Type B pancreatic cell (in vitro differentiated cells): ENCODE results near the gene KTN1. TPM values are rescaled to one million over a fixed set of nuclear protein-coding genes. Genes with fewer than 3 reads are reported as not detected.
A peak's percentile ranks its signal among the peaks of the same experiment; 100 is the strongest.

ENCODE experiments used
- DNase-seq: peaks from one replicate; pipeline ENCODE4 v3.0.0; 2021; ENCODE audit warnings: mixed read lengths; ENCODE audit not compliant: unreplicated experiment; ENCODE audit errors: extremely low spot score
- H3K27ac Mint-ChIP-seq: 2 replicates; pipeline ENCODE4 v1.8.0; 2021; ENCODE audit warnings: mild to moderate bottlenecking, mixed read lengths
- H3K27me3 Mint-ChIP-seq: 2 replicates; pipeline ENCODE4 v1.8.0; 2021; ENCODE audit warnings: mixed read lengths
- H3K36me3 Mint-ChIP-seq: 2 replicates; pipeline ENCODE4 v1.8.0; 2021; ENCODE audit warnings: mixed read lengths
- H3K4me1 Mint-ChIP-seq: one replicate; pipeline ENCODE4 v1.8.0; 2021; ENCODE audit warnings: mixed read lengths; ENCODE audit not compliant: unreplicated experiment
- H3K4me3 Mint-ChIP-seq: 2 replicates; pipeline ENCODE4 v1.8.0; 2021; ENCODE audit warnings: mild to moderate bottlenecking, mixed read lengths
- H3K9me3 Mint-ChIP-seq: 2 replicates; pipeline ENCODE4 v1.8.0; 2021; ENCODE audit warnings: mixed read lengths
- CTCF ChIP-seq: fragments of 200-600 bp; sonication (generic); conservative IDR thresholded peaks from 2 replicates; pipeline ENCODE4 v1.5.0; 2021; ENCODE audit warnings: antibody characterized with exemption, mild to moderate bottlenecking
- long read RNA-seq: library from polyadenylated mRNA; unstranded; transcript quantifications from one replicate; pipeline ENCODE4 v2.0.0, GENCODE V29; 2020
- total RNA-seq: library from RNA; stranded (reverse); gene quantifications from 2 replicates; pipeline ENCODE4 v1.2.1, GENCODE V29; 2021; ENCODE audit warnings: low replicate concordance

The KTN1 gene
- 103 and 105 TPM in 2 replicates for total RNA-seq
- long read RNA-seq, partial matches to known transcripts = 22 of 30 reads
- long read RNA-seq, other reads (novel, unspliced or antisense) = 8 of 30 reads

DNA sequence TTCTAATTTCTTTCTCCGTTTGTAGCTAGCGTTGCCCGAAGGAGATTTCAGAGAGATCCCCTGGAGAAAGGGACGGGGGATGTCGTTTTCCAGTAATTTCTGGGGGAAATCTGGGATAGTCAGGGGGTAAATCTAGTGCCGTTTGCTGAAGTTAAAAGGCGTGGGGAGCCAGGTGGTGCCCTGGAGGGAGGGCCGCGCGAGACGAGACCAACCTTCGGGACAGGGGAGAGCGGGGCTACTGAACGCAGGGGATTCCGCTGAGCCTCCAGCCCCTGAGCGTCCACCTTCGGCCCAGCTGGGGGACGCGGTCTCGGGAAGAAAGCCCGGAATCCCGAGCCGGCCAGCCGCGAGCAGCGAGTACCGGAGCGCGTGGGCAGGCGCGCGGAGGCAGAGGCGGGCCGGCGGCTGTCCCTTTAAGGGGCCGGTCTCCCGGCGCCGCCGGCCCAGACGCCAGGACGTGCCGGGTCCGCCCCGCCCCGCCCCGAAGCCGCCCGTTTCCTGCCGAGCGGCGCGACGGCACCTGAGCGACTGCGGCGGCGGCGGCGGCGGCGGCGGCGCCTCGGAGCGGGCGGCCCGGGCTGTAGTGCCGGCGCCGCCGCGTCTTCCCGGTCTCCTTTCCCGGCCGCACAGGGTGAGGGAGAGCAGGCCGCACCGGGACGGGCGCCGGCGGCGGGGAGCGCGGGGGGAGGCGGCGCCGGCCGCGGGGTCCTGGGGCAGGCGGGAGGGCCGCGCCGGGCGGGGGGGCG is at the start of gene KTN1:
KTN1 (plus strand) TSS at position 484 of the 746 bp plus-strand sequence. CDS start 31,842 bp downstream, outside the sequence.
- no peaks in the 10 kb centered on the region for H3K27me3 Mint-ChIP-seq
- H3K36me3 Mint-ChIP-seq = no peaks in the 10 kb centered on the region
- peaks cover 24% of the 10 kb centered on the region for H3K4me1 Mint-ChIP-seq
- peak within 1 kb of the TSS; percentile 98 for H3K4me3 Mint-ChIP-seq
- H3K27ac Mint-ChIP-seq = peak within 1 kb of the TSS; percentile 94
- no peaks in the 10 kb centered on the region for H3K9me3 Mint-ChIP-seq
- DNase-seq = peak; percentile 81
- TF ChIP-seq CTCF = no peak

GRCh38 chr14:55530464-55530863 is 49.5 kb upstream of the KTN1 start:
- Mint-ChIP-seq H3K27me3 (no peaks in the 10 kb centered on the region), H3K36me3 (no peaks in the 10 kb centered on the region), H3K4me1 (peaks cover 5% of the 10 kb centered on the region), H3K27ac (no peak overlapping the region), H3K9me3 (no peaks in the 10 kb centered on the region), H3K4me3 (no peak overlapping the region)
- no peak for TF ChIP-seq CTCF
- DNase-seq = no peak

DNA sequence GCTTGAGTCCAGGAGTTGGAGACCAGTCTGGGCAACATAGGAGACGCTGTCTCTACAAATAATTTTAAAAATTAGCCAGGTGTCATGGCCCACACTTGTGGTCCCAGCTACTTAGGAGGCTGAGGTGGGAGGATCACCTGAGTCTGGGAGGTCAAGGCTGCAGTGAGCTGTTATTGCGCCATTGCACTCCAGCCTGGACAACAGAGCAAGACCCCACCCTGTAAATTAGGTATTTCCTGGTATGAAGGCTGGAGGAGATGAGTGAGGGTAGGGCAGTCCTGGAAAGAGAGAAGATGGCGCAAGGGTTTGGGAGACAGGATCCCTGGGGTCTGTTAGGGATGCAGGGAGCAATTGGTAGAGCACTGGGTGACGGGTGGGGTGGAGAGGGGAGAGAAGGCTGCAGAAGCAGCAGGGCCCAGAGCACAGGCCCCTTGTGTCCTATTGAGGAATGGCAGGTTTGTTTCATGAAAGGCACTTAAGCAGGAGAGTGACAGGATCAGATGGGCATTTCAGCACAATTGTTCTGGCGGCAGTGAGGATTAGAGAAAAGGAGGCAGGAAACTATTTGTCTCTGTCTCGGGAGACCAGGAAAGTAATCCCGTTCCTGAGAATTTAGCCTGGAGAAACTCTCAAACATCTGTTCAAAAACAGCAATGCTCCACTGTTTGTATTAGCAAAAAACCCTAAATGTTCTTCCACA is 47.2 kb upstream of the KTN1 start:
- DNase-seq = no peak
- H3K36me3 Mint-ChIP-seq = peaks cover 4% of the 10 kb centered on the region
- peaks cover 5% of the 10 kb centered on the region for H3K4me1 Mint-ChIP-seq
- no peak overlapping the region for H3K4me3 Mint-ChIP-seq
- TF ChIP-seq CTCF = peak; percentile 49
- no peaks in the 10 kb centered on the region for H3K9me3 Mint-ChIP-seq
- no peak overlapping the region for H3K27ac Mint-ChIP-seq
- H3K27me3 Mint-ChIP-seq = no peaks in the 10 kb centered on the region

GRCh38 chr14:55533960-55534359 is 46.0 kb upstream of the KTN1 start:
- no peak for TF ChIP-seq CTCF

GRCh38 chr14:55535516-55536203 is 44.3 kb upstream of the KTN1 start:
- Mint-ChIP-seq H3K27me3 (no peaks in the 10 kb centered on the region), H3K4me1 (peaks cover 5% of the 10 kb centered on the region), H3K4me3 (no peak overlapping the region), H3K36me3 (peaks cover 4% of the 10 kb centered on the region), H3K9me3 (no peaks in the 10 kb centered on the region), H3K27ac (no peak overlapping the region)
- DNase-seq = no peak
- TF ChIP-seq CTCF = no peak

More at GRCh38 chr14:55533960-55534359, 46.0 kb upstream of the KTN1 start:
- peaks cover 5% of the 10 kb centered on the region for H3K4me1 Mint-ChIP-seq
- no peak for DNase-seq
- no peaks in the 10 kb centered on the region for H3K27me3 Mint-ChIP-seq
- H3K36me3 Mint-ChIP-seq = peaks cover 4% of the 10 kb centered on the region
- H3K27ac Mint-ChIP-seq = peak overlapping the region; percentile 17
- H3K4me3 Mint-ChIP-seq = no peak overlapping the region
- H3K9me3 Mint-ChIP-seq = no peaks in the 10 kb centered on the region
